K562 (cell line): ENCODE measurements around the gene ENPP7. TPM values are rescaled to one million over a fixed set of nuclear protein-coding genes. Genes with fewer than 3 reads are reported as not detected.

ENCODE experiments used
- ATF7 ChIP-seq: fragments of 450-650 bp; IDR thresholded peaks from 2 replicates; pipeline ENCODE4 v1.7.1; 2014; ENCODE audit warnings: mild to moderate bottlenecking, moderate library complexity
- DMBX1 ChIP-seq: fragments of 250-450 bp; sonication (Bioruptor Pico); IDR thresholded peaks from 2 replicates; pipeline ENCODE4 v1.8.0; 2022; ENCODE audit warnings: inconsistent platforms, mild to moderate bottlenecking, moderate library complexity, borderline replicate concordance
- IFI16 ChIP-seq: fragments of 250-450 bp; sonication (Bioruptor Pico); IDR thresholded peaks from 2 replicates; pipeline ENCODE4 v2.1.2; 2022; ENCODE audit warnings: mild to moderate bottlenecking, inconsistent platforms
- NFE2 ChIP-seq: IDR thresholded peaks from 2 replicates; pipeline ENCODE4 v1.6.1; 2014; ENCODE audit warnings: antibody characterized with exemption, low read depth
- ZBED1 ChIP-seq: IDR thresholded peaks from 2 replicates; pipeline ENCODE4 v1.6.1; 2014
- polyA plus RNA-seq, 8 experiments: library from polyadenylated mRNA; depleted of rRNA in 4 of 8; stranded (reverse) in 5 of 8; unstranded in 3 of 8; fragments of >200 nt; fragmentation: Nextera tagmentation in 2 of 8; fragmentation: Illumina TruSeq in 1 of 8; extraction: Ambion mirVana in 2 of 8; extraction: Trizol in 1 of 8; gene quantifications; 2 replicates each; pipeline versions ENCODE4 v1.2.1 to v1.2.3, GENCODE V29; 2011 to 2014; ENCODE audit warnings: inconsistent platforms in 1 of 8, missing spikeins in 1 of 8
- total RNA-seq, 7 experiments: library from RNA; depleted of rRNA in 6 of 7; stranded (reverse); fragments of >200 nt in 6 of 7; fragmentation: Illumina TruSeq in 2 of 7; extraction: Trizol in 2 of 7; gene quantifications; 2 replicates each; pipeline versions ENCODE4 v1.2.1 to v1.2.3, GENCODE V29; 2011 to 2021; ENCODE audit warnings: low replicate concordance in 1 of 7
- TF ChIP-seq, protein P1 (sequence below): conservative IDR thresholded peaks from 2 replicates; pipeline ENCODE4 v1.6.1; 2011; ENCODE audit warnings: low read depth, mild to moderate bottlenecking, low read length; ENCODE audit not compliant: control insufficient read depth
- TF ChIP-seq, protein P2 (sequence below): fragments of 150-350 bp; IDR thresholded peaks from 2 replicates; pipeline ENCODE4 v1.6.1; 2014; ENCODE audit warnings: low read depth, mild to moderate bottlenecking, low read length, borderline replicate concordance
- TF ChIP-seq, protein P3 (sequence below): sonication (generic); formaldehyde crosslinking; IDR thresholded peaks from 2 replicates; pipeline ENCODE4 v1.8.0; 2023; ENCODE audit warnings: mild to moderate bottlenecking, missing genetic modification reagents

ENPP7 gene
- total and polyA plus RNA-seq, 9 of the 15 experiments (the other 6 are each of a cell fraction or from before 2014, with no cell fraction given) = not detected

DNA sequence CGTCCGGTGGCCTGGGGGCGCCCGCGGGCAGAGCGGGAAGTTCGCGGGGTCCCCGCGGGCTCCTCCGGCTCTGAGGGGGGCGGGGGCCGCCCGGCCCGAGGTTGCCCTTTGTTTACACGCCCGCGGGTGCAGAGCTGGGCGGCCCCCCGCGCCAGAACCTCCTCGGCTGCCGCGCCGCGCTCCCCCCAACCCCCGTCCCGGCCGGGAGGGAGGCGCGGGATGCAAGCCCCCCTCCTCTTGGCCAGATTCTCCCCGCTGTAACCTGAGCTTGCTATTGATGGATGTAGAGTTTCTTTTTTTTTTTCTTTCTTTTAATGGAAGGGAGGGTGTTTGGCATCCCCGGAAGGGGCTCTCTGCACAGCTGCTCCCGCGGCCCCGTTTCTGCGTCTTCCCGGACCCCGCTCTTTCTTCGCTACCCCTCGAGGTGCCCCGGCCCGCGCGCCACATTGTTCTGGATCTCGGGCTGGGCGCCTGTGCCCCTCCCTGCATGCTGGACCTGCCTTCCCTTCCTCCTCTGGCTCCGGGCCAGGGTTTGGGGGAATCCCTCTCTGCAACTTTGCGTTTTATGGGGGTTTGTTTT is 47.9 kb downstream of the ENPP7 start (continued):
- TF ChIP-seq NFE2 = no peak
- TF ChIP-seq ZBED1 = no peak
- TF ChIP-seq ATF7 = no peak
- TF ChIP-seq, protein P1, sequence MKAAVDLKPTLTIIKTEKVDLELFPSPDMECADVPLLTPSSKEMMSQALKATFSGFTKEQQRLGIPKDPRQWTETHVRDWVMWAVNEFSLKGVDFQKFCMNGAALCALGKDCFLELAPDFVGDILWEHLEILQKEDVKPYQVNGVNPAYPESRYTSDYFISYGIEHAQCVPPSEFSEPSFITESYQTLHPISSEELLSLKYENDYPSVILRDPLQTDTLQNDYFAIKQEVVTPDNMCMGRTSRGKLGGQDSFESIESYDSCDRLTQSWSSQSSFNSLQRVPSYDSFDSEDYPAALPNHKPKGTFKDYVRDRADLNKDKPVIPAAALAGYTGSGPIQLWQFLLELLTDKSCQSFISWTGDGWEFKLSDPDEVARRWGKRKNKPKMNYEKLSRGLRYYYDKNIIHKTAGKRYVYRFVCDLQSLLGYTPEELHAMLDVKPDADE = no peak
- no peak for TF ChIP-seq DMBX1
- TF ChIP-seq, protein P2, sequence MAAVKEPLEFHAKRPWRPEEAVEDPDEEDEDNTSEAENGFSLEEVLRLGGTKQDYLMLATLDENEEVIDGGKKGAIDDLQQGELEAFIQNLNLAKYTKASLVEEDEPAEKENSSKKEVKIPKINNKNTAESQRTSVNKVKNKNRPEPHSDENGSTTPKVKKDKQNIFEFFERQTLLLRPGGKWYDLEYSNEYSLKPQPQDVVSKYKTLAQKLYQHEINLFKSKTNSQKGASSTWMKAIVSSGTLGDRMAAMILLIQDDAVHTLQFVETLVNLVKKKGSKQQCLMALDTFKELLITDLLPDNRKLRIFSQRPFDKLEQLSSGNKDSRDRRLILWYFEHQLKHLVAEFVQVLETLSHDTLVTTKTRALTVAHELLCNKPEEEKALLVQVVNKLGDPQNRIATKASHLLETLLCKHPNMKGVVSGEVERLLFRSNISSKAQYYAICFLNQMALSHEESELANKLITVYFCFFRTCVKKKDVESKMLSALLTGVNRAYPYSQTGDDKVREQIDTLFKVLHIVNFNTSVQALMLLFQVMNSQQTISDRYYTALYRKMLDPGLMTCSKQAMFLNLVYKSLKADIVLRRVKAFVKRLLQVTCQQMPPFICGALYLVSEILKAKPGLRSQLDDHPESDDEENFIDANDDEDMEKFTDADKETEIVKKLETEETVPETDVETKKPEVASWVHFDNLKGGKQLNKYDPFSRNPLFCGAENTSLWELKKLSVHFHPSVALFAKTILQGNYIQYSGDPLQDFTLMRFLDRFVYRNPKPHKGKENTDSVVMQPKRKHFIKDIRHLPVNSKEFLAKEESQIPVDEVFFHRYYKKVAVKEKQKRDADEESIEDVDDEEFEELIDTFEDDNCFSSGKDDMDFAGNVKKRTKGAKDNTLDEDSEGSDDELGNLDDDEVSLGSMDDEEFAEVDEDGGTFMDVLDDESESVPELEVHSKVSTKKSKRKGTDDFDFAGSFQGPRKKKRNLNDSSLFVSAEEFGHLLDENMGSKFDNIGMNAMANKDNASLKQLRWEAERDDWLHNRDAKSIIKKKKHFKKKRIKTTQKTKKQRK = no peak
- TF ChIP-seq, protein P3, sequence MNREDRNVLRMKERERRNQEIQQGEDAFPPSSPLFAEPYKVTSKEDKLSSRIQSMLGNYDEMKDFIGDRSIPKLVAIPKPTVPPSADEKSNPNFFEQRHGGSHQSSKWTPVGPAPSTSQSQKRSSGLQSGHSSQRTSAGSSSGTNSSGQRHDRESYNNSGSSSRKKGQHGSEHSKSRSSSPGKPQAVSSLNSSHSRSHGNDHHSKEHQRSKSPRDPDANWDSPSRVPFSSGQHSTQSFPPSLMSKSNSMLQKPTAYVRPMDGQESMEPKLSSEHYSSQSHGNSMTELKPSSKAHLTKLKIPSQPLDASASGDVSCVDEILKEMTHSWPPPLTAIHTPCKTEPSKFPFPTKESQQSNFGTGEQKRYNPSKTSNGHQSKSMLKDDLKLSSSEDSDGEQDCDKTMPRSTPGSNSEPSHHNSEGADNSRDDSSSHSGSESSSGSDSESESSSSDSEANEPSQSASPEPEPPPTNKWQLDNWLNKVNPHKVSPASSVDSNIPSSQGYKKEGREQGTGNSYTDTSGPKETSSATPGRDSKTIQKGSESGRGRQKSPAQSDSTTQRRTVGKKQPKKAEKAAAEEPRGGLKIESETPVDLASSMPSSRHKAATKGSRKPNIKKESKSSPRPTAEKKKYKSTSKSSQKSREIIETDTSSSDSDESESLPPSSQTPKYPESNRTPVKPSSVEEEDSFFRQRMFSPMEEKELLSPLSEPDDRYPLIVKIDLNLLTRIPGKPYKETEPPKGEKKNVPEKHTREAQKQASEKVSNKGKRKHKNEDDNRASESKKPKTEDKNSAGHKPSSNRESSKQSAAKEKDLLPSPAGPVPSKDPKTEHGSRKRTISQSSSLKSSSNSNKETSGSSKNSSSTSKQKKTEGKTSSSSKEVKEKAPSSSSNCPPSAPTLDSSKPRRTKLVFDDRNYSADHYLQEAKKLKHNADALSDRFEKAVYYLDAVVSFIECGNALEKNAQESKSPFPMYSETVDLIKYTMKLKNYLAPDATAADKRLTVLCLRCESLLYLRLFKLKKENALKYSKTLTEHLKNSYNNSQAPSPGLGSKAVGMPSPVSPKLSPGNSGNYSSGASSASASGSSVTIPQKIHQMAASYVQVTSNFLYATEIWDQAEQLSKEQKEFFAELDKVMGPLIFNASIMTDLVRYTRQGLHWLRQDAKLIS (CRISPR knock-in tag) = no peak
- no peak for TF ChIP-seq IFI16
